ENCODE measurements around the gene TNPO3. TPM values are rescaled to one million over a fixed set of nuclear protein-coding genes. Genes with fewer than 3 reads are reported as not detected.
"Not testable (repeated sequence)": the region's sequence is repeated elsewhere in the genome, so short reads cannot be mapped to it uniquely, and the experiment has no call there.

The TNPO3 gene
- total RNA-seq, 2 donors from 2014 or later, result 15.8 to 23.9 TPM

GRCh38 chr7:129008645-129009414 lies 46.1 kb downstream of the TNPO3 start:
- ATAC-seq (no peak), DNase-seq (no peak)
- 60 to 79% methylated on average over 2 of the region's 2 CpGs for WGBS, 2 donors
- H3K27me3 ChIP-seq, result no peaks in the 10 kb centered on the region
- H3K4me3 ChIP-seq, result no peak overlapping the region
- no peak overlapping the region for H3K27ac ChIP-seq
- H3K9me3 ChIP-seq, result no peaks in the 10 kb centered on the region
- intact Hi-C loops (cut with DNase I), result no loop called here
- TF ChIP-seq POLR2A (IDR thresholded peaks at IDR 0.05) (no peak), CTCF (IDR thresholded peaks at IDR 0.05) (no peak)
- H3K36me3 ChIP-seq (replicated peaks in 1 of 2; ENCODE audit: insufficient read depth in 1 of 2, low read depth in 2 of 2), result peaks cover 0 to 14% of the 10 kb centered on the region in 2 donors
- H3K4me1 ChIP-seq, result no peaks in the 10 kb centered on the region

GRCh38 chr7:129007572-129007971 lies 47.3 kb downstream of the TNPO3 start:
- intact Hi-C loops (cut with DNase I), result no loop called here
- Histone ChIP-seq H3K4me1 (no peaks in the 10 kb centered on the region), H3K27ac (no peak overlapping the region), H3K9me3 (no peaks in the 10 kb centered on the region), H3K4me3 (no peak overlapping the region), H3K27me3 (no peaks in the 10 kb centered on the region), H3K36me3 (replicated peaks in 1 of 2; ENCODE audit: insufficient read depth in 1 of 2, low read depth in 2 of 2) (peaks cover 0 to 12% of the 10 kb centered on the region in 2 donors)
- TF ChIP-seq POLR2A (IDR thresholded peaks at IDR 0.05), result no peak
- TF ChIP-seq CTCF (IDR thresholded peaks at IDR 0.05), result no peak
- no peak for DNase-seq
- 80 to 95% methylated on average over 4 of the region's 4 CpGs for WGBS, 2 donors
- no peak for ATAC-seq

GRCh38 chr7:129006636-129007414 lies 48.1 kb downstream of the TNPO3 start:
- Histone ChIP-seq H3K9me3 (no peaks in the 10 kb centered on the region), H3K27ac (no peak overlapping the region), H3K4me3 (no peak overlapping the region), H3K4me1 (no peaks in the 10 kb centered on the region), H3K27me3 (no peaks in the 10 kb centered on the region), H3K36me3 (replicated peaks in 1 of 2; ENCODE audit: insufficient read depth in 1 of 2, low read depth in 2 of 2) (peaks cover 0 to 12% of the 10 kb centered on the region in 2 donors)
- TF ChIP-seq POLR2A (IDR thresholded peaks at IDR 0.05), result no peak
- 81 to 83% methylated on average over 3 of the region's 3 CpGs for WGBS, 2 donors
- intact Hi-C loops (cut with DNase I), result no loop called here
- no peak for ATAC-seq
- DNase-seq, result no peak

- ATAC-seq (no peak), DNase-seq (no peak)
- Histone ChIP-seq H3K27me3 (no peaks in the 10 kb centered on the region), H3K9me3 (no peaks in the 10 kb centered on the region), H3K27ac (no peak overlapping the region), H3K36me3 (replicated peaks in 1 of 2; ENCODE audit: insufficient read depth in 1 of 2, low read depth in 2 of 2) (peaks cover 0 to 10% of the 10 kb centered on the region in 2 donors), H3K4me3 (no peak overlapping the region), H3K4me1 (no peaks in the 10 kb centered on the region)
- WGBS, 2 donors, result 87 to 88% methylated on average over 4 of the region's 4 CpGs
- TF ChIP-seq CTCF (IDR thresholded peaks at IDR 0.05) (no peak), POLR2A (IDR thresholded peaks at IDR 0.05) (no peak)
- intact Hi-C loops (cut with DNase I), result no loop called here
Observed at GRCh38 chr7:129005186-129005585, 49.7 kb downstream of the TNPO3 start.

- Histone ChIP-seq H3K9me3 (no peaks in the 10 kb centered on the region), H3K4me3 (no peak overlapping the region), H3K27me3 (no peaks in the 10 kb centered on the region), H3K27ac (no peak overlapping the region), H3K36me3 (replicated peaks in 1 of 2; ENCODE audit: insufficient read depth in 1 of 2, low read depth in 2 of 2) (peaks cover 0 to 11% of the 10 kb centered on the region in 2 donors), H3K4me1 (no peaks in the 10 kb centered on the region)
- DNase-seq (no peak), ATAC-seq (no peak)
- TF ChIP-seq CTCF (IDR thresholded peaks at IDR 0.05), result no peak
- no peak for TF ChIP-seq POLR2A (IDR thresholded peaks at IDR 0.05)
- intact Hi-C loops (cut with DNase I), result no loop called here
- 95 to 96% methylated on average over 5 of the region's 5 CpGs for WGBS, 2 donors
Observed at GRCh38 chr7:128997181-128997580, 57.7 kb downstream of the TNPO3 start.

- ATAC-seq; intact Hi-C loops (cut with DNase I): not testable (repeated sequence)
Observed at GRCh38 chr7:128994560-128994959, 60.4 kb downstream of the TNPO3 start.

More at GRCh38 chr7:128994560-128994959, 60.4 kb downstream of the TNPO3 start:
- H3K36me3 ChIP-seq (replicated peaks in 1 of 2; ENCODE audit: insufficient read depth in 1 of 2, low read depth in 2 of 2), result peaks cover 0 to 11% of the 10 kb centered on the region in 2 donors
- not testable (repeated sequence) for H3K27me3 ChIP-seq, DNase-seq, H3K4me3 ChIP-seq, H3K4me1 ChIP-seq, H3K27ac ChIP-seq, H3K9me3 ChIP-seq
- WGBS, 2 donors, result 93% methylated on average over 8 of the region's 8 CpGs
